GM18507 (cell line): ENCODE measurements around the gene SNTG2.

Experiments
- DNase-seq: peaks from one replicate; pipeline ENCODE4 v3.0.0; 2011; ENCODE audit warnings: low read depth; ENCODE audit not compliant: insufficient read length; ENCODE audit errors: extremely low spot score
- FAIRE-seq: peaks from 2 replicates; lab custom pipeline; 2011; peaks lifted over from hg19 to GRCh38; lab: Jason Lieb, UNC

SNTG2 gene

GRCh38 chr2:1156531-1156930, 205.9 kb downstream of the SNTG2 start:
- DNase-seq (no peak), FAIRE-seq (no peak)

- no peak for DNase-seq
- FAIRE-seq: no peak
These were observed 206.5 kb downstream of the SNTG2 start for GRCh38 chr2:1157107-1157506.

GRCh38 chr2:1159013-1159412, 208.4 kb downstream of the SNTG2 start:
- no peak for DNase-seq
- no peak for FAIRE-seq

GRCh38 chr2:1162246-1162645, 211.6 kb downstream of the SNTG2 start:
- no peak for DNase-seq
- no peak for FAIRE-seq

- FAIRE-seq (no peak), DNase-seq (no peak)
These were observed 212.3 kb downstream of the SNTG2 start for GRCh38 chr2:1162768-1163584.

GRCh38 chr2:1166976-1167375, 216.3 kb downstream of the SNTG2 start:
- DNase-seq (no peak), FAIRE-seq (no peak)

GRCh38 chr2:1168846-1169245, 218.2 kb downstream of the SNTG2 start:
- FAIRE-seq (no peak), DNase-seq (no peak)

GRCh38 chr2:1169291-1169949, 218.8 kb downstream of the SNTG2 start:
- DNase-seq: no peak
- no peak for FAIRE-seq

- FAIRE-seq (no peak), DNase-seq (no peak)
These were observed 219.6 kb downstream of the SNTG2 start for GRCh38 chr2:1170241-1170640.

- DNase-seq (no peak), FAIRE-seq (no peak)
These were observed 220.1 kb downstream of the SNTG2 start for GRCh38 chr2:1170711-1171110.

- no peak for DNase-seq
- FAIRE-seq: no peak
These were observed 222.9 kb downstream of the SNTG2 start for GRCh38 chr2:1173528-1173927.

GRCh38 chr2:1181893-1182292, 231.2 kb downstream of the SNTG2 start:
- FAIRE-seq: no peak
- no peak for DNase-seq

- DNase-seq (no peak), FAIRE-seq (no peak)
These were observed 232.7 kb downstream of the SNTG2 start for GRCh38 chr2:1183300-1183699.

- FAIRE-seq (no peak), DNase-seq (no peak)
These were observed 235.8 kb downstream of the SNTG2 start for GRCh38 chr2:1186421-1186820.

- no peak for FAIRE-seq
These were observed 236.5 kb downstream of the SNTG2 start for GRCh38 chr2:1187189-1187588.

GRCh38 chr2:1192121-1192520, 241.5 kb downstream of the SNTG2 start:
- DNase-seq: no peak
- FAIRE-seq: no peak

More at GRCh38 chr2:1187189-1187588, 236.5 kb downstream of the SNTG2 start:
- DNase-seq: no peak

GRCh38 chr2:1193801-1194200, 243.2 kb downstream of the SNTG2 start:
- FAIRE-seq (no peak), DNase-seq (no peak)

- no peak for DNase-seq
- no peak for FAIRE-seq
These were observed 253.1 kb downstream of the SNTG2 start for GRCh38 chr2:1203772-1204171.

- FAIRE-seq (no peak), DNase-seq (no peak)
These were observed 255.2 kb downstream of the SNTG2 start for GRCh38 chr2:1205853-1206252.

GRCh38 chr2:1207962-1208510, 257.4 kb downstream of the SNTG2 start:
- DNase-seq (no peak), FAIRE-seq (no peak)

- FAIRE-seq (no peak), DNase-seq (no peak)
These were observed 257.9 kb downstream of the SNTG2 start for GRCh38 chr2:1208522-1208921.
